IMR-90 (cell line): ENCODE results near the gene CAPN7. TPM values are rescaled to one million over a fixed set of nuclear protein-coding genes. Genes with fewer than 3 reads are reported as not detected.
A peak's percentile ranks its signal among the peaks of the same experiment; 100 is the strongest.

Experiments
- ATAC-seq: fragments of 200-7000 bp; cut with Tn5 transposase; 2 replicates; pipeline ENCODE4 v1.9.1; 2020; ENCODE audit warnings: low read depth, mild to moderate bottlenecking, moderate library complexity
- BruUV-seq: library from RNA; stranded (reverse); fragments of 400-500 nt; replicated peaks from 2 replicates; lab custom pipeline; 2021; lab: Mats Ljungman, UMichigan
- CTCF ChIA-PET: fragments of 300-600 bp; formaldehyde crosslinking; extraction: SDS; loops from one replicate; lab custom pipeline; 2021; ENCODE audit warnings: antibody characterized with exemption; lab: Yijun Ruan, JAX
- POLR2A ChIA-PET: fragments of 300-600 bp; sonication (Branson Sonifier 250); formaldehyde crosslinking; loops from one replicate; lab custom pipeline; 2022; ENCODE audit warnings: antibody characterized with exemption; ENCODE audit not compliant: unreplicated experiment; lab: Charles Lee
- DNase-seq: peaks from one replicate; pipeline ENCODE4 v3.0.0; 2013
- H2AFZ ChIP-seq: replicated peaks from 2 replicates; pipeline ENCODE3; 2013; ENCODE audit warnings: low read length, mild to moderate bottlenecking; ENCODE audit not compliant: poor library complexity
- H2AK5ac ChIP-seq: 2 replicates; pipeline ENCODE4 v1.6.1; 2013; ENCODE audit warnings: low read depth, low read length, inconsistent platforms
- H2AK9ac ChIP-seq: replicated peaks from 2 replicates; pipeline ENCODE3; 2013; ENCODE audit warnings: mild to moderate bottlenecking, low read depth, low read length, moderate library complexity; ENCODE audit not compliant: poor library complexity
- H2BK120ac ChIP-seq: 2 replicates; pipeline ENCODE4 v1.6.1; 2013; ENCODE audit warnings: low read depth, low read length, inconsistent platforms
- H2BK15ac ChIP-seq: 3 replicates; pipeline ENCODE4 v1.6.1; 2013; ENCODE audit warnings: low read depth, low read length, inconsistent platforms
- H2BK20ac ChIP-seq: 2 replicates; pipeline ENCODE4 v1.6.1; 2013; ENCODE audit warnings: low read depth, mild to moderate bottlenecking, inconsistent platforms, low read length, moderate library complexity
- H2BK5ac ChIP-seq: 2 replicates; pipeline ENCODE4 v1.6.1; 2013; ENCODE audit warnings: mild to moderate bottlenecking, low read depth, low read length, inconsistent platforms; ENCODE audit not compliant: poor library complexity, severe bottlenecking
- H3K14ac ChIP-seq: replicated peaks from 2 replicates; pipeline ENCODE4 v1.6.1; 2013; ENCODE audit warnings: low read depth, low read length, inconsistent platforms
- H3K18ac ChIP-seq: 2 replicates; pipeline ENCODE4 v1.6.1; 2013; ENCODE audit warnings: low read depth, low read length, control low read depth
- H3K23ac ChIP-seq: 2 replicates; pipeline ENCODE4 v1.6.1; 2013; ENCODE audit warnings: low read depth, low read length, inconsistent platforms
- H3K27ac ChIP-seq: 2 replicates; pipeline ENCODE4 v1.5.1; 2013; ENCODE audit warnings: mild to moderate bottlenecking, control low read depth, low read length; ENCODE audit not compliant: insufficient read depth
- H3K27me3 ChIP-seq: 2 replicates; pipeline ENCODE4 v1.6.1; 2013; ENCODE audit warnings: low read length; ENCODE audit not compliant: control insufficient read depth, insufficient read depth
- H3K36me3 ChIP-seq: 2 replicates; pipeline ENCODE4 v1.6.1; 2013; ENCODE audit warnings: low read length, mixed read lengths; ENCODE audit not compliant: control insufficient read depth, insufficient read depth
- H3K4ac ChIP-seq: 2 replicates; pipeline ENCODE4 v1.6.1; 2013; ENCODE audit warnings: low read depth, low read length, inconsistent platforms
- H3K4me1 ChIP-seq: 2 replicates; pipeline ENCODE4 v1.6.1; 2013; ENCODE audit warnings: low read length, mixed read lengths; ENCODE audit not compliant: control insufficient read depth, insufficient read depth
- H3K4me2 ChIP-seq: 2 replicates; pipeline ENCODE4 v1.6.1; 2013; ENCODE audit warnings: low read depth, mild to moderate bottlenecking, control low read depth, low read length, moderate library complexity
- H3K4me3 ChIP-seq: 2 replicates; pipeline ENCODE4 v1.5.1; 2013; ENCODE audit warnings: low read depth, mild to moderate bottlenecking, control low read depth, low read length, moderate library complexity; ENCODE audit not compliant: insufficient read depth
- H3K56ac ChIP-seq: 2 replicates; pipeline ENCODE4 v1.6.1; 2013; ENCODE audit warnings: low read length, inconsistent platforms; ENCODE audit not compliant: insufficient read depth; ENCODE audit errors: extremely low read depth
- H3K79me1 ChIP-seq, 2 experiments: 2 replicates each; pipeline ENCODE4 v1.6.1; 2013; ENCODE audit warnings: low read length in 2 of 2, inconsistent platforms in 1 of 2, low read depth in 1 of 2
- H3K9ac ChIP-seq: 2 replicates; pipeline ENCODE4 v1.6.1; 2013; ENCODE audit warnings: low read depth, low read length, control low read depth
- H3K9me1 ChIP-seq: 2 replicates; pipeline ENCODE4 v1.6.1; 2013; ENCODE audit warnings: low read length, inconsistent platforms; ENCODE audit not compliant: insufficient read depth
- H3K9me3 ChIP-seq: 2 replicates; pipeline ENCODE4 v1.6.1; 2013; ENCODE audit warnings: low read length; ENCODE audit not compliant: control insufficient read depth, insufficient read depth
- H4K20me1 ChIP-seq: 2 replicates; pipeline ENCODE4 v1.6.1; 2013; ENCODE audit warnings: low read length, inconsistent platforms; ENCODE audit not compliant: insufficient read depth
- H4K5ac ChIP-seq: 2 replicates; pipeline ENCODE4 v1.6.1; 2013; ENCODE audit warnings: mild to moderate bottlenecking, low read depth, low read length, control low read depth
- H4K8ac ChIP-seq, 2 experiments: 2 replicates each; pipeline ENCODE4 v1.6.1; 2013; ENCODE audit warnings: low read depth in 2 of 2, low read length in 2 of 2, control low read depth in 1 of 2, inconsistent platforms in 1 of 2
- H4K91ac ChIP-seq: 2 replicates; pipeline ENCODE4 v1.6.1; 2013; ENCODE audit warnings: low read depth, low read length, inconsistent platforms; ENCODE audit not compliant: insufficient read depth
- RAD21 ChIP-seq: IDR thresholded peaks from 2 replicates; pipeline ENCODE4 v1.6.1; 2012; ENCODE audit warnings: low read length, improper control_type of control experiment
- WGBS, 2 experiments: methylation state at CpG; one replicate each; pipeline versions ENCODE4 v1.1.5 to v1.1.7; 2013; ENCODE audit warnings: missing lambda C conversion rate in 2 of 2; ENCODE audit not compliant: insufficient read length in 1 of 2; ENCODE audit errors: extremely low coverage in 2 of 2; 5-methylcytosine and 5-hydroxymethylcytosine counted together
- dilution Hi-C: fragments of 300-500 bp; cut with HindIII; formaldehyde crosslinking; loops from one replicate; pipeline ENCODE4 v1.14.3; 2018; ENCODE audit warnings: low sequenced_read_pairs; ENCODE audit not compliant: unreplicated experiment
- in situ Hi-C: fragments of 300-500 bp; cut with MboI; formaldehyde crosslinking; loops from 3 replicates; pipeline ENCODE4 v1.14.3; 2019; ENCODE audit warnings: low sequenced_read_pairs, inconsistent platforms, mixed read lengths
- intact Hi-C: fragments of 100-400 bp; cut with micrococcal nuclease; formaldehyde crosslinking; loops from 2 replicates; pipeline ENCODE4 v1.10.0; 2022
- polyA plus RNA-seq, 3 experiments: library from polyadenylated mRNA; depleted of rRNA; stranded (reverse); fragments of >200 nt; gene quantifications; 2 replicates each; pipeline ENCODE4 v1.2.3, GENCODE V29; 2012; ENCODE audit warnings: low replicate concordance in 1 of 3
- total RNA-seq: library from RNA; depleted of rRNA; stranded (reverse); fragments of >200 nt; gene quantifications from 2 replicates; pipeline ENCODE4 v1.2.3, GENCODE V29; 2012
- TF ChIP-seq, protein P1 (sequence below): conservative IDR thresholded peaks from 2 replicates; pipeline ENCODE4 v1.5.1; 2012; ENCODE audit warnings: mild to moderate bottlenecking, low read depth, low read length, improper control_type of control experiment
- TF ChIP-seq, protein P2 (sequence below): fragments of 150-350 bp; IDR thresholded peaks from 2 replicates; pipeline ENCODE4 v1.6.1; 2016; ENCODE audit warnings: low read depth, mild to moderate bottlenecking, low read length, moderate library complexity, borderline replicate concordance

The CAPN7 gene
- total and polyA plus RNA-seq, 2 of the 4 experiments (the other 2 are of a cell fraction): 14.5 to 21.3 TPM

DNA sequence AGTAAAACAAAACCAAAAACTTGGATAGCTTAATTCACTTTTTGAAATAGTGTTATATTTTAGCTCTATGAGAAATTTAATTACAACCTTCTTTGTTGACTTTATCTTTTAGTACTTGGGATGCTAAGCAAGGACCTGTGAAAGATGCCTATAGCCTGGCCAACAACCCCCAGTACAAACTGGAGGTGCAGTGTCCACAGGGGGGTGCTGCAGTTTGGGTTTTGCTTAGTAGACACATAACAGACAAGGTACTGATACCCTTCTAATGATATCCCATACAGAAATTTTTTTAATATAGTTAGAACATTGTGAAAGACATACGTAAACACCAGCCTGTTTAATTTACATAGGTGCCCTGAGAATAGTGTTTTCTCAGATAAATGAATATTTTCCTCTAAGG, 35.3 kb downstream of the CAPN7 start:
- H3K36me3 ChIP-seq: peaks cover 30% of the 10 kb centered on the region
- no peak overlapping the region for H3K18ac ChIP-seq
- H2BK5ac ChIP-seq: no peak overlapping the region
- no peak overlapping the region for H4K91ac ChIP-seq
- in situ Hi-C loops: loop anchor here (25.0 kb wide), 1 partner anchor 446 kb away; no protein-coding TSS in a partner anchor
- no peak overlapping the region for H4K5ac ChIP-seq
- H3K4me2 ChIP-seq: no peak overlapping the region
- no peak overlapping the region for H3K23ac ChIP-seq
- POLR2A ChIA-PET: no interaction called here
- no peak for ATAC-seq
- no peak overlapping the region for H2BK20ac ChIP-seq
- no TSS peak for BruUV-seq
- no peaks in the 10 kb centered on the region for H4K20me1 ChIP-seq
- no peak overlapping the region for H3K4me3 ChIP-seq
- H4K8ac ChIP-seq: no peak overlapping the region
- no peak overlapping the region for H2AFZ ChIP-seq
- no peak overlapping the region for H3K56ac ChIP-seq
- H3K9me3 ChIP-seq: no peaks in the 10 kb centered on the region
- WGBS, 2 experiments: no CpG with 5 or more reads among the region's 1 CpG
- TF ChIP-seq, protein P1, sequence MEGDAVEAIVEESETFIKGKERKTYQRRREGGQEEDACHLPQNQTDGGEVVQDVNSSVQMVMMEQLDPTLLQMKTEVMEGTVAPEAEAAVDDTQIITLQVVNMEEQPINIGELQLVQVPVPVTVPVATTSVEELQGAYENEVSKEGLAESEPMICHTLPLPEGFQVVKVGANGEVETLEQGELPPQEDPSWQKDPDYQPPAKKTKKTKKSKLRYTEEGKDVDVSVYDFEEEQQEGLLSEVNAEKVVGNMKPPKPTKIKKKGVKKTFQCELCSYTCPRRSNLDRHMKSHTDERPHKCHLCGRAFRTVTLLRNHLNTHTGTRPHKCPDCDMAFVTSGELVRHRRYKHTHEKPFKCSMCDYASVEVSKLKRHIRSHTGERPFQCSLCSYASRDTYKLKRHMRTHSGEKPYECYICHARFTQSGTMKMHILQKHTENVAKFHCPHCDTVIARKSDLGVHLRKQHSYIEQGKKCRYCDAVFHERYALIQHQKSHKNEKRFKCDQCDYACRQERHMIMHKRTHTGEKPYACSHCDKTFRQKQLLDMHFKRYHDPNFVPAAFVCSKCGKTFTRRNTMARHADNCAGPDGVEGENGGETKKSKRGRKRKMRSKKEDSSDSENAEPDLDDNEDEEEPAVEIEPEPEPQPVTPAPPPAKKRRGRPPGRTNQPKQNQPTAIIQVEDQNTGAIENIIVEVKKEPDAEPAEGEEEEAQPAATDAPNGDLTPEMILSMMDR: 0 out of 2 replicates have a peak, but pooled peaks have one; percentile 21
- TF ChIP-seq, protein P2, sequence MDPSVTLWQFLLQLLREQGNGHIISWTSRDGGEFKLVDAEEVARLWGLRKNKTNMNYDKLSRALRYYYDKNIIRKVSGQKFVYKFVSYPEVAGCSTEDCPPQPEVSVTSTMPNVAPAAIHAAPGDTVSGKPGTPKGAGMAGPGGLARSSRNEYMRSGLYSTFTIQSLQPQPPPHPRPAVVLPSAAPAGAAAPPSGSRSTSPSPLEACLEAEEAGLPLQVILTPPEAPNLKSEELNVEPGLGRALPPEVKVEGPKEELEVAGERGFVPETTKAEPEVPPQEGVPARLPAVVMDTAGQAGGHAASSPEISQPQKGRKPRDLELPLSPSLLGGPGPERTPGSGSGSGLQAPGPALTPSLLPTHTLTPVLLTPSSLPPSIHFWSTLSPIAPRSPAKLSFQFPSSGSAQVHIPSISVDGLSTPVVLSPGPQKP: no peak
- 0 out of 2 replicates have a peak, but pooled peaks have one; percentile 3 for TF ChIP-seq RAD21
- H3K4ac ChIP-seq: no peak overlapping the region
- no peak overlapping the region for H2AK9ac ChIP-seq
- dilution Hi-C loops: no loop called here
- peaks cover 0 to 3% of the 10 kb centered on the region in 2 experiments; a peak in 1 of 4 replicates for H3K79me1 ChIP-seq
- no peak overlapping the region for H2BK120ac ChIP-seq
- CTCF ChIA-PET: interaction anchor here (1.3 kb wide), 1 partner anchor 132 kb away, joined by 3 read pairs; no protein-coding TSS in a partner anchor
- H3K9me1 ChIP-seq: no peaks in the 10 kb centered on the region
- H3K9ac ChIP-seq: no peak overlapping the region
- DNase-seq: no peak
- no peak overlapping the region for H3K27ac ChIP-seq
- intact Hi-C loops: no loop called here
- H2AK5ac ChIP-seq: no peak overlapping the region
- no peak overlapping the region for H3K14ac ChIP-seq
- H3K4me1 ChIP-seq: no peaks in the 10 kb centered on the region
- no peak overlapping the region for H2BK15ac ChIP-seq
- H3K27me3 ChIP-seq: no peaks in the 10 kb centered on the region
